GM23338 (cell line): ENCODE data around the gene ME1. TPM values are rescaled to one million over a fixed set of nuclear protein-coding genes. Genes with fewer than 3 reads are reported as not detected.

Source experiments
- ATAC-seq: fragments of 200-7000 bp; cut with Tn5 transposase; 3 replicates; pipeline ENCODE4 v1.9.1; 2020
- DNase-seq: peaks from one replicate; pipeline ENCODE4 v3.0.0-alpha.2; 2015; ENCODE audit warnings: low spot score
- H2AFZ ChIP-seq: fragments of 200-600 bp; sonication (generic); 2 replicates; pipeline ENCODE4 v1.8.0; 2016; ENCODE audit warnings: antibody characterized with exemption, mild to moderate bottlenecking, moderate library complexity
- H3F3A ChIP-seq: fragments of 200-600 bp; sonication (generic); replicated peaks from 2 replicates; pipeline ENCODE4 v1.8.0; 2017; ENCODE audit warnings: antibody characterized with exemption, mixed run types, low read depth
- H3K27ac ChIP-seq: fragments of 200-600 bp; sonication (generic); 2 replicates; pipeline ENCODE4 v1.6.1; 2016; ENCODE audit warnings: low read depth
- H3K27me3 ChIP-seq: fragments of 200-600 bp; sonication (generic); 2 replicates; pipeline ENCODE4 v1.8.0; 2016; ENCODE audit warnings: mild to moderate bottlenecking, mixed run types, moderate library complexity; ENCODE audit not compliant: insufficient read depth
- H3K36me3 ChIP-seq: fragments of 200-600 bp; sonication (generic); 2 replicates; pipeline ENCODE4 v1.8.0; 2016; ENCODE audit warnings: mild to moderate bottlenecking; ENCODE audit not compliant: insufficient read depth
- H3K4me1 ChIP-seq: fragments of 200-600 bp; sonication (generic); 2 replicates; pipeline ENCODE4 v1.8.0; 2016; ENCODE audit warnings: mild to moderate bottlenecking, moderate library complexity; ENCODE audit not compliant: insufficient read depth
- H3K4me2 ChIP-seq: fragments of 200-600 bp; sonication (generic); 2 replicates; pipeline ENCODE4 v1.7.1; 2017; ENCODE audit warnings: mixed run types
- H3K4me3 ChIP-seq: fragments of 200-600 bp; sonication (generic); 2 replicates; pipeline ENCODE4 v1.6.1; 2016; ENCODE audit warnings: mixed run types
- H3K79me2 ChIP-seq: fragments of 200-600 bp; sonication (generic); replicated peaks from 2 replicates; pipeline ENCODE4 v1.8.0; 2017; ENCODE audit warnings: mild to moderate bottlenecking; ENCODE audit not compliant: insufficient read depth
- H3K9me2 ChIP-seq: fragments of 200-600 bp; sonication (generic); 2 replicates; pipeline ENCODE4 v1.8.0; 2017; ENCODE audit not compliant: insufficient read depth
- H4K20me1 ChIP-seq: fragments of 200-600 bp; sonication (generic); replicated peaks from 2 replicates; pipeline ENCODE4 v1.8.0; 2017; ENCODE audit warnings: mild to moderate bottlenecking; ENCODE audit not compliant: insufficient read depth
- H3K27ac Mint-ChIP-seq: 2 replicates; pipeline ENCODE4 v1.8.0; 2020; ENCODE audit warnings: inconsistent platforms, mild to moderate bottlenecking, moderate library complexity, mixed read lengths
- H3K27me3 Mint-ChIP-seq: 3 replicates; pipeline ENCODE4 v1.8.0; 2022; ENCODE audit warnings: low read depth, mild to moderate bottlenecking, moderate library complexity, mixed read lengths, inconsistent platforms; ENCODE audit not compliant: insufficient read depth, poor library complexity
- H3K36me3 Mint-ChIP-seq: 3 replicates; pipeline ENCODE4 v1.8.0; 2021; ENCODE audit warnings: low read depth, mild to moderate bottlenecking, inconsistent platforms, moderate library complexity, mixed read lengths
- H3K4me1 Mint-ChIP-seq: 3 replicates; pipeline ENCODE4 v1.8.0; 2020; ENCODE audit warnings: mild to moderate bottlenecking, inconsistent platforms, mixed read lengths
- H3K4me3 Mint-ChIP-seq: 3 replicates; pipeline ENCODE4 v1.8.0; 2021; ENCODE audit warnings: moderate library complexity, mild to moderate bottlenecking, inconsistent platforms, mixed read lengths
- H3K9me3 Mint-ChIP-seq: 3 replicates; pipeline ENCODE4 v1.8.0; 2020; ENCODE audit warnings: moderate library complexity, mild to moderate bottlenecking, inconsistent platforms, mixed read lengths
- CREB1 ChIP-seq: fragments of 250-450 bp; sonication (Bioruptor Pico); IDR thresholded peaks from 2 replicates; pipeline ENCODE4 v1.5.0; 2020; ENCODE audit warnings: low read depth, mild to moderate bottlenecking, moderate library complexity
- EZH2 ChIP-seq: fragments of 200-600 bp; sonication (generic); IDR thresholded peaks from one replicate; pipeline ENCODE4 v1.8.0; 2017; ENCODE audit warnings: antibody characterized with exemption, mild to moderate bottlenecking, low read depth; ENCODE audit not compliant: unreplicated experiment
- EZH2phosphoT487 ChIP-seq: fragments of 200-600 bp; sonication (generic); IDR thresholded peaks from one replicate; pipeline ENCODE4 v1.8.1; 2018; ENCODE audit warnings: antibody characterized with exemption; ENCODE audit not compliant: unreplicated experiment
- JUNB ChIP-seq: IDR thresholded peaks from one replicate; pipeline ENCODE4 v1.6.1; 2016; ENCODE audit warnings: antibody characterized with exemption; ENCODE audit not compliant: unreplicated experiment
- NANOG ChIP-seq: IDR thresholded peaks from 2 replicates; pipeline ENCODE4 v1.6.1; 2016; ENCODE audit warnings: antibody characterized with exemption, borderline replicate concordance
- POLR2AphosphoS5 ChIP-seq: IDR thresholded peaks from 2 replicates; pipeline ENCODE4 v1.6.1; 2016; ENCODE audit warnings: antibody characterized with exemption, low read depth
- REST ChIP-seq: IDR thresholded peaks from one replicate; pipeline ENCODE4 v1.6.1; 2018; ENCODE audit warnings: antibody characterized with exemption; ENCODE audit not compliant: unreplicated experiment
- STAT1 ChIP-seq: IDR thresholded peaks from one replicate; pipeline ENCODE4 v1.6.1; 2016; ENCODE audit warnings: antibody characterized with exemption; ENCODE audit not compliant: unreplicated experiment
- ZNF114 ChIP-seq: fragments of 250-450 bp; sonication (Bioruptor Pico); IDR thresholded peaks from 2 replicates; pipeline ENCODE4 v1.5.0; 2020; ENCODE audit warnings: mild to moderate bottlenecking, moderate library complexity
- ZNF331 ChIP-seq: fragments of 250-450 bp; sonication (Bioruptor Pico); IDR thresholded peaks from 2 replicates; pipeline ENCODE4 v1.5.0; 2020; ENCODE audit warnings: low read depth, mild to moderate bottlenecking, moderate library complexity
- polyA plus RNA-seq: library from polyadenylated mRNA; unstranded; fragments of >200 nt; fragmentation: Nextera tagmentation; extraction: Ambion mirVana; gene quantifications from 2 replicates; pipeline ENCODE4 v1.2.1, GENCODE V29; 2016
- total RNA-seq: library from RNA; depleted of rRNA; stranded (reverse); fragments of >200 nt; shearing (Covaris generic); gene quantifications from 2 replicates; pipeline ENCODE4 v1.2.3, GENCODE V29; 2014
- TF ChIP-seq, protein P1 (sequence below), 2 experiments: fragments of 200-600 bp in 1 of 2; sonication (generic) in 1 of 2; conservative IDR thresholded peaks; 2 replicates each; pipeline versions ENCODE4 v1.5.1 to v1.6.1; 2016 to 2017; ENCODE audit warnings: antibody characterized with exemption in 2 of 2, low read depth in 2 of 2, mild to moderate bottlenecking in 2 of 2, moderate library complexity in 1 of 2
- TF ChIP-seq, protein P2 (sequence below): fragments of 250-450 bp; sonication (Bioruptor Pico); IDR thresholded peaks from 2 replicates; pipeline ENCODE4 v1.5.0; 2020; ENCODE audit warnings: mild to moderate bottlenecking, moderate library complexity
- TF ChIP-seq, protein P3 (sequence below): IDR thresholded peaks from 2 replicates; pipeline ENCODE4 v1.6.1; 2016; ENCODE audit warnings: antibody characterized with exemption

ME1 gene
- total and polyA plus RNA-seq, 2 experiments from 2014 or later = 6.4 to 8.0 TPM

- no peaks in the 10 kb centered on the region for H3K27me3 Mint-ChIP-seq
- ATAC-seq = no peak
- no peak overlapping the region for H2AFZ ChIP-seq
Measured at GRCh38 chr6:83352424-83353061, 78.3 kb downstream of the ME1 start.

More at GRCh38 chr6:83352424-83353061, 78.3 kb downstream of the ME1 start:
- DNase-seq = no peak
- H3K4me3 Mint-ChIP-seq = no peak overlapping the region
- TF ChIP-seq ZNF331 = no peak
- TF ChIP-seq, protein P1, sequence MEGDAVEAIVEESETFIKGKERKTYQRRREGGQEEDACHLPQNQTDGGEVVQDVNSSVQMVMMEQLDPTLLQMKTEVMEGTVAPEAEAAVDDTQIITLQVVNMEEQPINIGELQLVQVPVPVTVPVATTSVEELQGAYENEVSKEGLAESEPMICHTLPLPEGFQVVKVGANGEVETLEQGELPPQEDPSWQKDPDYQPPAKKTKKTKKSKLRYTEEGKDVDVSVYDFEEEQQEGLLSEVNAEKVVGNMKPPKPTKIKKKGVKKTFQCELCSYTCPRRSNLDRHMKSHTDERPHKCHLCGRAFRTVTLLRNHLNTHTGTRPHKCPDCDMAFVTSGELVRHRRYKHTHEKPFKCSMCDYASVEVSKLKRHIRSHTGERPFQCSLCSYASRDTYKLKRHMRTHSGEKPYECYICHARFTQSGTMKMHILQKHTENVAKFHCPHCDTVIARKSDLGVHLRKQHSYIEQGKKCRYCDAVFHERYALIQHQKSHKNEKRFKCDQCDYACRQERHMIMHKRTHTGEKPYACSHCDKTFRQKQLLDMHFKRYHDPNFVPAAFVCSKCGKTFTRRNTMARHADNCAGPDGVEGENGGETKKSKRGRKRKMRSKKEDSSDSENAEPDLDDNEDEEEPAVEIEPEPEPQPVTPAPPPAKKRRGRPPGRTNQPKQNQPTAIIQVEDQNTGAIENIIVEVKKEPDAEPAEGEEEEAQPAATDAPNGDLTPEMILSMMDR (conservative IDR thresholded peaks at IDR 0.05; ENCODE audit: low read depth in 2 of 2) = no peak
- no peak for TF ChIP-seq EZH2
- TF ChIP-seq REST = no peak
- no peak for TF ChIP-seq EZH2phosphoT487
- no peak for TF ChIP-seq ZNF114 (CRISPR knock-in tag)
- TF ChIP-seq NANOG = no peak
- no peak for TF ChIP-seq JUNB
- TF ChIP-seq, protein P2, sequence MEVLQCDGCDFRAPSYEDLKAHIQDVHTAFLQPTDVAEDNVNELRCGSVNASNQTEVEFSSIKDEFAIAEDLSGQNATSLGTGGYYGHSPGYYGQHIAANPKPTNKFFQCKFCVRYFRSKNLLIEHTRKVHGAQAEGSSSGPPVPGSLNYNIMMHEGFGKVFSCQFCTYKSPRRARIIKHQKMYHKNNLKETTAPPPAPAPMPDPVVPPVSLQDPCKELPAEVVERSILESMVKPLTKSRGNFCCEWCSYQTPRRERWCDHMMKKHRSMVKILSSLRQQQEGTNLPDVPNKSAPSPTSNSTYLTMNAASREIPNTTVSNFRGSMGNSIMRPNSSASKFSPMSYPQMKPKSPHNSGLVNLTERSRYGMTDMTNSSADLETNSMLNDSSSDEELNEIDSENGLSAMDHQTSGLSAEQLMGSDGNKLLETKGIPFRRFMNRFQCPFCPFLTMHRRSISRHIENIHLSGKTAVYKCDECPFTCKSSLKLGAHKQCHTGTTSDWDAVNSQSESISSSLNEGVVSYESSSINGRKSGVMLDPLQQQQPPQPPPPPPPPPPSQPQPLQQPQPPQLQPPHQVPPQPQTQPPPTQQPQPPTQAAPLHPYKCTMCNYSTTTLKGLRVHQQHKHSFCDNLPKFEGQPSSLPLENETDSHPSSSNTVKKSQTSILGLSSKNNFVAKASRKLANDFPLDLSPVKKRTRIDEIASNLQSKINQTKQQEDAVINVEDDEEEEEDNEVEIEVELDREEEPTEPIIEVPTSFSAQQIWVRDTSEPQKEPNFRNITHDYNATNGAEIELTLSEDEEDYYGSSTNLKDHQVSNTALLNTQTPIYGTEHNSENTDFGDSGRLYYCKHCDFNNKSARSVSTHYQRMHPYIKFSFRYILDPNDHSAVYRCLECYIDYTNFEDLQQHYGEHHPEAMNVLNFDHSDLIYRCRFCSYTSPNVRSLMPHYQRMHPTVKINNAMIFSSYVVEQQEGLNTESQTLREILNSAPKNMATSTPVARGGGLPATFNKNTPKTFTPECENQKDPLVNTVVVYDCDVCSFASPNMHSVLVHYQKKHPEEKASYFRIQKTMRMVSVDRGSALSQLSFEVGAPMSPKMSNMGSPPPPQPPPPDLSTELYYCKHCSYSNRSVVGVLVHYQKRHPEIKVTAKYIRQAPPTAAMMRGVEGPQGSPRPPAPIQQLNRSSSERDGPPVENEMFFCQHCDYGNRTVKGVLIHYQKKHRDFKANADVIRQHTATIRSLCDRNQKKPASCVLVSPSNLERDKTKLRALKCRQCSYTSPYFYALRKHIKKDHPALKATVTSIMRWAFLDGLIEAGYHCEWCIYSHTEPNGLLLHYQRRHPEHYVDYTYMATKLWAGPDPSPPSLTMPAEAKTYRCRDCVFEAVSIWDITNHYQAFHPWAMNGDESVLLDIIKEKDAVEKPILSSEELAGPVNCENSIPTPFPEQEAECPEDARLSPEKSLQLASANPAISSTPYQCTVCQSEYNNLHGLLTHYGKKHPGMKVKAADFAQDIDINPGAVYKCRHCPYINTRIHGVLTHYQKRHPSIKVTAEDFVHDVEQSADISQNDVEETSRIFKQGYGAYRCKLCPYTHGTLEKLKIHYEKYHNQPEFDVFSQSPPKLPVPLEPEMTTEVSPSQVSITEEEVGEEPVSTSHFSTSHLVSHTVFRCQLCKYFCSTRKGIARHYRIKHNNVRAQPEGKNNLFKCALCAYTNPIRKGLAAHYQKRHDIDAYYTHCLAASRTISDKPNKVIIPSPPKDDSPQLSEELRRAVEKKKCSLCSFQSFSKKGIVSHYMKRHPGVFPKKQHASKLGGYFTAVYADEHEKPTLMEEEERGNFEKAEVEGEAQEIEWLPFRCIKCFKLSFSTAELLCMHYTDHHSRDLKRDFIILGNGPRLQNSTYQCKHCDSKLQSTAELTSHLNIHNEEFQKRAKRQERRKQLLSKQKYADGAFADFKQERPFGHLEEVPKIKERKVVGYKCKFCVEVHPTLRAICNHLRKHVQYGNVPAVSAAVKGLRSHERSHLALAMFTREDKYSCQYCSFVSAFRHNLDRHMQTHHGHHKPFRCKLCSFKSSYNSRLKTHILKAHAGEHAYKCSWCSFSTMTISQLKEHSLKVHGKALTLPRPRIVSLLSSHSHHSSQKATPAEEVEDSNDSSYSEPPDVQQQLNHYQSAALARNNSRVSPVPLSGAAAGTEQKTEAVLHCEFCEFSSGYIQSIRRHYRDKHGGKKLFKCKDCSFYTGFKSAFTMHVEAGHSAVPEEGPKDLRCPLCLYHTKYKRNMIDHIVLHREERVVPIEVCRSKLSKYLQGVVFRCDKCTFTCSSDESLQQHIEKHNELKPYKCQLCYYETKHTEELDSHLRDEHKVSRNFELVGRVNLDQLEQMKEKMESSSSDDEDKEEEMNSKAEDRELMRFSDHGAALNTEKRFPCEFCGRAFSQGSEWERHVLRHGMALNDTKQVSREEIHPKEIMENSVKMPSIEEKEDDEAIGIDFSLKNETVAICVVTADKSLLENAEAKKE = no peak
- no peak for TF ChIP-seq POLR2AphosphoS5
- no peak for TF ChIP-seq CREB1 (CRISPR knock-in tag)
- TF ChIP-seq, protein P3, sequence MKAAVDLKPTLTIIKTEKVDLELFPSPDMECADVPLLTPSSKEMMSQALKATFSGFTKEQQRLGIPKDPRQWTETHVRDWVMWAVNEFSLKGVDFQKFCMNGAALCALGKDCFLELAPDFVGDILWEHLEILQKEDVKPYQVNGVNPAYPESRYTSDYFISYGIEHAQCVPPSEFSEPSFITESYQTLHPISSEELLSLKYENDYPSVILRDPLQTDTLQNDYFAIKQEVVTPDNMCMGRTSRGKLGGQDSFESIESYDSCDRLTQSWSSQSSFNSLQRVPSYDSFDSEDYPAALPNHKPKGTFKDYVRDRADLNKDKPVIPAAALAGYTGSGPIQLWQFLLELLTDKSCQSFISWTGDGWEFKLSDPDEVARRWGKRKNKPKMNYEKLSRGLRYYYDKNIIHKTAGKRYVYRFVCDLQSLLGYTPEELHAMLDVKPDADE = no peak
- TF ChIP-seq STAT1 = no peak
- no peaks in the 10 kb centered on the region for H4K20me1 ChIP-seq
- no peaks in the 10 kb centered on the region for H3K4me1 Mint-ChIP-seq
- no peaks in the 10 kb centered on the region for H3K4me1 ChIP-seq
- no peaks in the 10 kb centered on the region for H3K36me3 ChIP-seq
- H3K27me3 ChIP-seq = no peaks in the 10 kb centered on the region
- H3F3A ChIP-seq = no peaks in the 10 kb centered on the region
- no peaks in the 10 kb centered on the region for H3K36me3 Mint-ChIP-seq
- no peaks in the 10 kb centered on the region for H3K9me3 Mint-ChIP-seq
- H3K79me2 ChIP-seq = no peaks in the 10 kb centered on the region
- H3K4me3 ChIP-seq = no peak overlapping the region
- no peak overlapping the region for H3K27ac ChIP-seq
- H3K9me2 ChIP-seq = no peaks in the 10 kb centered on the region
- H3K27ac Mint-ChIP-seq = no peak overlapping the region
- H3K4me2 ChIP-seq = no peak overlapping the region
